Suprapubic skin (tissue), 4 donors: Measurements from ENCODE around the gene RAB3C. TPM values are rescaled to one million over a fixed set of nuclear protein-coding genes. Genes with fewer than 3 reads are reported as not detected.

Experiments
- DNase-seq, 2 donors: peaks; one replicate each; pipeline ENCODE4 v3.0.0-alpha.2; 2019; ENCODE audit warnings: low spot score in 2 of 2
- H3K27ac ChIP-seq: fragments of 200-600 bp; sonication (generic); one replicate; pipeline ENCODE4 v1.5.1; 2019
- H3K27me3 ChIP-seq: fragments of 200-600 bp; sonication (generic); one replicate; pipeline ENCODE4 v1.5.1; 2019
- H3K36me3 ChIP-seq: fragments of 200-600 bp; sonication (generic); one replicate; pipeline ENCODE4 v1.5.1; 2019
- H3K4me1 ChIP-seq: fragments of 200-600 bp; sonication (generic); one replicate; pipeline ENCODE4 v1.5.1; 2019
- H3K4me3 ChIP-seq: fragments of 200-600 bp; sonication (generic); one replicate; pipeline ENCODE4 v1.5.1; 2019; ENCODE audit warnings: mild to moderate bottlenecking
- H3K9me3 ChIP-seq: fragments of 200-600 bp; sonication (generic); one replicate; pipeline ENCODE4 v1.5.1; 2019
- EP300 ChIP-seq: sonication (generic); formaldehyde crosslinking; IDR thresholded peaks from one replicate; pipeline ENCODE4 v1.6.1; 2017; ENCODE audit warnings: antibody characterized with exemption
- POLR2A ChIP-seq, 2 donors: fragments of 450-650 bp; IDR thresholded peaks; one replicate each; pipeline ENCODE4 v1.6.1; 2017; ENCODE audit warnings: antibody characterized with exemption in 2 of 2, mild to moderate bottlenecking in 2 of 2, moderate library complexity in 2 of 2
- POLR2AphosphoS5 ChIP-seq, 3 donors: sonication (generic); formaldehyde crosslinking; IDR thresholded peaks; one replicate each; pipeline ENCODE4 v1.6.1; 2017; ENCODE audit warnings: antibody characterized with exemption in 3 of 3
- WGBS: methylation state at CpG from one replicate; pipeline ENCODE4 v1.1.5; 2018; 5-methylcytosine and 5-hydroxymethylcytosine counted together
- total RNA-seq, 4 donors: library from RNA; depleted of rRNA; stranded (reverse); fragments of >200 nt; gene quantifications; one replicate each; pipeline ENCODE4 v1.1.0, GENCODE V29; 2016
- TF ChIP-seq, protein P1 (sequence below), 2 donors: fragments of 200-600 bp in 1 of 2; fragments of 450-650 bp in 1 of 2; sonication (generic) in 1 of 2; IDR thresholded peaks; one replicate each; pipeline ENCODE4 v1.5.1; 2016 to 2019; ENCODE audit warnings: antibody characterized with exemption in 2 of 2, mild to moderate bottlenecking in 1 of 2, moderate library complexity in 1 of 2

The RAB3C gene
- total RNA-seq, 4 donors from 2014 or later: 0.08 to 1.1 (median 0.27) TPM

DNA sequence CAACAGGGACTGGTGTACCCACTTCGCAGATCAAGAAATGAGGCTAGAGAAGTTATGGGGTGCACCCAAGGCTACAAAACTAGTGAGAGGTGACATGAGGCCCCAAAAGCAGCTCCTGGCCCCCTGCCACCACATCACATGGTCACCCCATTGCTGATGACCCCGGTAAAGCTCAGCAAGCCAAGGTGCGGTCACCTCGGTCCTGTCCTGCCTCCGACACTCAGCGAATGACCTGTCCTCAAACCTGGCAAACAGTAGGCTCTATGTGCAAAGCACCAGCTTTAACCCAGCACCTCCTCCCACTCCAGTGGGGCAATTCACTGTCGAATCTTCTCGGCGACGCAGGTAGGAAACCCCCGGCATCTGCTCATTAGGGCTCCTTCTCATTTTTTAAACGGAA is 307.4 kb downstream of the RAB3C start:
- Histone ChIP-seq H3K36me3 (no peaks in the 10 kb centered on the region), H3K27me3 (no peaks in the 10 kb centered on the region), H3K4me1 (peaks cover 10% of the 10 kb centered on the region), H3K4me3 (no peak overlapping the region), H3K27ac (peak overlapping the region; percentile 53), H3K9me3 (no peaks in the 10 kb centered on the region)
- TF ChIP-seq EP300: no peak
- TF ChIP-seq POLR2AphosphoS5 (IDR thresholded peaks at IDR 0.05): no peak
- no peak for TF ChIP-seq POLR2A (IDR thresholded peaks at IDR 0.05)
- TF ChIP-seq, protein P1, sequence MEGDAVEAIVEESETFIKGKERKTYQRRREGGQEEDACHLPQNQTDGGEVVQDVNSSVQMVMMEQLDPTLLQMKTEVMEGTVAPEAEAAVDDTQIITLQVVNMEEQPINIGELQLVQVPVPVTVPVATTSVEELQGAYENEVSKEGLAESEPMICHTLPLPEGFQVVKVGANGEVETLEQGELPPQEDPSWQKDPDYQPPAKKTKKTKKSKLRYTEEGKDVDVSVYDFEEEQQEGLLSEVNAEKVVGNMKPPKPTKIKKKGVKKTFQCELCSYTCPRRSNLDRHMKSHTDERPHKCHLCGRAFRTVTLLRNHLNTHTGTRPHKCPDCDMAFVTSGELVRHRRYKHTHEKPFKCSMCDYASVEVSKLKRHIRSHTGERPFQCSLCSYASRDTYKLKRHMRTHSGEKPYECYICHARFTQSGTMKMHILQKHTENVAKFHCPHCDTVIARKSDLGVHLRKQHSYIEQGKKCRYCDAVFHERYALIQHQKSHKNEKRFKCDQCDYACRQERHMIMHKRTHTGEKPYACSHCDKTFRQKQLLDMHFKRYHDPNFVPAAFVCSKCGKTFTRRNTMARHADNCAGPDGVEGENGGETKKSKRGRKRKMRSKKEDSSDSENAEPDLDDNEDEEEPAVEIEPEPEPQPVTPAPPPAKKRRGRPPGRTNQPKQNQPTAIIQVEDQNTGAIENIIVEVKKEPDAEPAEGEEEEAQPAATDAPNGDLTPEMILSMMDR (IDR thresholded peaks at IDR 0.05): no peak
- DNase-seq: no peak
- WGBS: 90% methylated on average over 12 of the region's 12 CpGs

DNA sequence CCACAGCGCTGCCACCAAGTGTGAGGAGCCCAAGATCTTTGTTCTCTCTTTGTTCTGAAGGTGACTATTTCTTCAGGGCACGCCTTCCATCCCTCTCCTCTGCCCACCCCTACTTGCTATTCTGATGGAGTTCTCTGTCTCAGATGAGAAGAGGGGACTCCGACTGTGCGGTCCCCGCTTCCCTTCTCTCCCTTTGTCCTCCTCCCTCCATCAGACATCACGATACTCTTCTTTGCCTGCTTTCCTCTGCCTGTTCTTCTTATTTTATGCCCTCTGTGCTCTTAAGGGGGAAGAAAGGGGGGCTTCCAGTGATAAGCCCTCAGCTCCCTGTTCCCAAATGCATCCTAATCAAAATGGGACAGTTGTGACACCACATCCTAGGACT is 307.8 kb downstream of the RAB3C start:
- Histone ChIP-seq H3K9me3 (no peaks in the 10 kb centered on the region), H3K27ac (peak overlapping the region; percentile 53), H3K4me1 (peaks cover 10% of the 10 kb centered on the region), H3K27me3 (no peaks in the 10 kb centered on the region), H3K36me3 (no peaks in the 10 kb centered on the region), H3K4me3 (no peak overlapping the region)
- WGBS: 86% methylated on average over 6 of the region's 6 CpGs
- no peak for DNase-seq
- TF ChIP-seq, protein P1 (IDR thresholded peaks at IDR 0.05): no peak
- TF ChIP-seq POLR2A (IDR thresholded peaks at IDR 0.05) (no peak), POLR2AphosphoS5 (IDR thresholded peaks at IDR 0.05) (no peak), EP300 (no peak)

DNA sequence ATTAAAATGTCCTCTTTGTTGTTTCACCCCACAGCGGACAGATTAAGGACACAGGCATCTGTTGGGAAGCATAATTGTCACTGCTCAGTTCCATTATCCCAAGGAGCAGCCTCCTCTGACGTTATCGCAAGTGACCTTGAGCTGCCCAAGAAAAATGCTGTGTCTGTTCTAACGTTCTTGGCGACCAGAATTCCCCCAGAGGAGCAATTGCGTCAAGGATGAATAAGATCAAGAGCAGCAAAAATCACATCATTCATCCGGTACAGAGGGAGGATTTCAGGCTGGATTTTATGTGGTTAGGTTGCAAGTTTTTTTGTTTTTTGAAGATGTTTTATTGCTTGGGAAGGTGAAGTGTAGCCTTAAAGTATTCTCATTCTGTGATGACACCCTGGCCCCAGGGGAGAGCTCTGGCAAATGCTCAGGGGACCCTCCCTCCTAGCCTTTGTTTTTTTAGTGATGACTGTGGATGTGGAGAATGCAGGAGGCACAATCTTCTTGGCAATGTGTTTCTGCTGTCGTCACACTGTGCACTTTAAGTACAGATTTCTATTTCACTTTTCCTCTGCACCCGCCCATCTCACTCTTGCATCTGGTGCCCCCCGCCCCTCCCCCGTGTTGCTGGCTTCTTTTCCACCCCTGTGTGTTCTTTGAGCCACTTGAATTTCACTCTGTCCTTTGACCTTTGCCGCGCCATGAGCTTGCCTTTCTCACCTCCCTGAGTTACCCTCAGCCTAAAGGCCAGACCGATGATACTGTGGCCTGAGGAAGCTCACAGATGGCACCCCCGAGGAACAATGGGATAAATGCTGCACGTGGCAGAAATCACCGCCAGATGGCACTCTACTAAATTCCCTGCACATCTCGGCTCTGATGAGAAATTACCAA is 308.5 kb downstream of the RAB3C start:
- TF ChIP-seq POLR2AphosphoS5 (IDR thresholded peaks at IDR 0.05): peak in 1 of 3 donors; percentile 65
- TF ChIP-seq, protein P1 (IDR thresholded peaks at IDR 0.05): peak; percentile 60 to 67
- no peak for TF ChIP-seq POLR2A (IDR thresholded peaks at IDR 0.05)
- H3K36me3 ChIP-seq: no peaks in the 10 kb centered on the region
- peak overlapping the region; percentile 53 for H3K27ac ChIP-seq
- H3K27me3 ChIP-seq: no peaks in the 10 kb centered on the region
- H3K9me3 ChIP-seq: no peaks in the 10 kb centered on the region
- 11% methylated on average over 18 of the region's 18 CpGs for WGBS
- peaks cover 10% of the 10 kb centered on the region for H3K4me1 ChIP-seq
- no peak overlapping the region for H3K4me3 ChIP-seq
- DNase-seq: peak; percentile 86 to 89

DNA sequence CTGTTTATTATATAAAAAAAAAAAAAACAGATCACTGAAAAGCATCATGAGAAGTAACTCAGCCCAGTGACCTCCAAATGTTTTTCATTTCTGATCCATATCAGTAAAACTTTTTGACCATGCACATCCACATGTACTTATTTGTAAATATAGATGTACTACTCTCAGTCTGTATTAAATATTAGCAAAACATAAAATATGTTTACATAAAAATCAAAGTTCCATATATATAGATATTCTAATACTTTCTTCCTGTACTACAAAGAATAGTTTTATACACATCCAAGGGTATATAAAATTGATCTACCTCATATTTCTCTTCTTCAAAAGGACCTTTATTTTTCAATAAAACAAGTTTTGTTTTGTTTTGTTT is 309.1 kb downstream of the RAB3C start:
- Histone ChIP-seq H3K4me3 (no peak overlapping the region), H3K9me3 (no peaks in the 10 kb centered on the region), H3K36me3 (no peaks in the 10 kb centered on the region), H3K4me1 (peaks cover 10% of the 10 kb centered on the region), H3K27me3 (no peaks in the 10 kb centered on the region), H3K27ac (no peak overlapping the region)
- no peak for DNase-seq
- TF ChIP-seq, protein P1 (IDR thresholded peaks at IDR 0.05): no peak
- no peak for TF ChIP-seq POLR2A (IDR thresholded peaks at IDR 0.05)
- no peak for TF ChIP-seq POLR2AphosphoS5 (IDR thresholded peaks at IDR 0.05)
- TF ChIP-seq EP300: no peak

DNA sequence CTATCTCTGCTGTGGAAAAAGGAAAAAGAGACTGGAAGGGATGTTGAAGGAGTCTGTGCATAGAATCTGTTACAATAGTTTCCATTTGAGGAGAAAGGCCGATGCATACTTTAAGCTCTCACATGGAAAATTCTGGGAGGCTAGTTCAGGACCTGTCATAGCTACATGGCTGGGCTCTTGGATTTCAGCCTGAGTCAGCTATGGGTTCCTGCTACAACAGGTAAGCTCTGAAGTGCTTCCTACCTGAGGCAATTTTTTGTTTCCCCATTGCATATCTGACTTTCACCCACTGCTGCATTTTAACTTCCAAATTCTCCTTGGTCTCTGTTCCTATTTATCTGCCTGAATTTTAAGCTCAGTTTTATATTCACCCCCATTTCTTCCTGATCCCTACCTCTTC is 310.7 kb downstream of the RAB3C start:
- Histone ChIP-seq H3K27me3 (no peaks in the 10 kb centered on the region), H3K4me1 (peaks cover 10% of the 10 kb centered on the region), H3K9me3 (no peaks in the 10 kb centered on the region), H3K36me3 (no peaks in the 10 kb centered on the region), H3K4me3 (no peak overlapping the region), H3K27ac (no peak overlapping the region)
- TF ChIP-seq POLR2A (IDR thresholded peaks at IDR 0.05): no peak
- TF ChIP-seq POLR2AphosphoS5 (IDR thresholded peaks at IDR 0.05): no peak
- TF ChIP-seq, protein P1 (IDR thresholded peaks at IDR 0.05): no peak
- TF ChIP-seq EP300: no peak
- no peak for DNase-seq
- 53% methylated on average over 1 of the region's 1 CpG for WGBS
